ENCODE data around the gene KCNH4. TPM values are rescaled to one million over a fixed set of nuclear protein-coding genes. Genes with fewer than 3 reads are reported as not detected.

KCNH4 gene
- total RNA-seq, 4 donors from 2014 or later: 0.44 to 0.79 (median 0.48) TPM; not detected in 1

- TF ChIP-seq CTCF (IDR thresholded peaks at IDR 0.05): no peak
- ATAC-seq (ENCODE audit: low FRiP score): no peak
- no peak for DNase-seq (ENCODE audit: low spot score)
Observed at GRCh38 chr17:42181851-42182207, 887 bp upstream of the KCNH4 start.

- no peak for TF ChIP-seq CTCF (IDR thresholded peaks at IDR 0.05)
- DNase-seq (ENCODE audit: low spot score): no peak
- ATAC-seq (ENCODE audit: low FRiP score): no peak
Observed at GRCh38 chr17:42180411-42180921, 476 bp downstream of the KCNH4 start.

GRCh38 chr17:42179911-42180410 is 981 bp downstream of the KCNH4 start:
- no peak for ATAC-seq (ENCODE audit: low FRiP score)
- no peak for DNase-seq (ENCODE audit: low spot score)
- no peak for TF ChIP-seq CTCF (IDR thresholded peaks at IDR 0.05)

GRCh38 chr17:42179335-42179734 is 1.6 kb downstream of the KCNH4 start:
- no peak for TF ChIP-seq CTCF (IDR thresholded peaks at IDR 0.05)
- no peak for ATAC-seq (ENCODE audit: low FRiP score)
- no peak for DNase-seq (ENCODE audit: low spot score)

- ATAC-seq (ENCODE audit: low FRiP score): no peak
- DNase-seq (ENCODE audit: low spot score): no peak
- TF ChIP-seq CTCF (IDR thresholded peaks at IDR 0.05): no peak
Observed at GRCh38 chr17:42178817-42179216, 2.1 kb downstream of the KCNH4 start.

GRCh38 chr17:42177684-42178083 is 3.3 kb downstream of the KCNH4 start:
- ATAC-seq (ENCODE audit: low FRiP score) (no peak), DNase-seq (ENCODE audit: low spot score) (no peak)
- TF ChIP-seq CTCF (IDR thresholded peaks at IDR 0.05): no peak

GRCh38 chr17:42174126-42174783 is 6.7 kb downstream of the KCNH4 start:
- no peak for TF ChIP-seq CTCF (IDR thresholded peaks at IDR 0.05)
- ATAC-seq (ENCODE audit: low FRiP score) (no peak), DNase-seq (ENCODE audit: low spot score) (no peak)

All from omental fat pad (tissue), 4 donors.